ENCODE measurements around the gene USP35.
A peak's percentile ranks its signal among the peaks of the same experiment; 100 is the strongest.

The USP35 gene

GRCh38 chr11:78188286-78189173 lies at the start of gene USP35, which contains the start of gene KCTD21:
USP35 (plus strand) TSS chr11:78188919; CDS start chr11:78196246, 7,327 bp downstream.
KCTD21 (minus strand) TSS chr11:78188626; CDS start chr11:78174554, 14,072 bp downstream.
- peak; percentile 80 to 82 for DNase-seq (ENCODE audit: low read depth in 2 of 2)

GRCh38 chr11:78139422-78140391 lies 49.0 kb upstream of the USP35 start, which contains the start of gene ALG8:
ALG8 (minus strand) TSS chr11:78139626; CDS start chr11:78139588, 38 bp downstream.
- DNase-seq (ENCODE audit: low read depth in 2 of 2) = peak; percentile 95 to 96

GRCh38 chr11:78140392-78141077 lies 48.2 kb upstream of the USP35 start:
- DNase-seq (ENCODE audit: low read depth in 2 of 2) = no peak

GRCh38 chr11:78145511-78146025 lies 43.2 kb upstream of the USP35 start:
- DNase-seq (ENCODE audit: low read depth in 2 of 2) = no peak

GRCh38 chr11:78147807-78148206 lies 40.9 kb upstream of the USP35 start:
- no peak for DNase-seq (ENCODE audit: low read depth in 2 of 2)

GRCh38 chr11:78149646-78150045 lies 39.1 kb upstream of the USP35 start:
- DNase-seq (ENCODE audit: low read depth in 2 of 2) = no peak

- DNase-seq (ENCODE audit: low read depth in 2 of 2) = no peak
Observed at GRCh38 chr11:78150346-78150745, 38.4 kb upstream of the USP35 start.

GRCh38 chr11:78150754-78151153 lies 38.0 kb upstream of the USP35 start:
- no peak for DNase-seq (ENCODE audit: low read depth in 2 of 2)

GRCh38 chr11:78151804-78152203 lies 36.9 kb upstream of the USP35 start:
- no peak for DNase-seq (ENCODE audit: low read depth in 2 of 2)

GRCh38 chr11:78156127-78156844 lies 32.4 kb upstream of the USP35 start:
- no peak for DNase-seq (ENCODE audit: low read depth in 2 of 2)

- DNase-seq (ENCODE audit: low read depth in 2 of 2) = no peak
Observed at GRCh38 chr11:78158987-78159652, 29.6 kb upstream of the USP35 start.

GRCh38 chr11:78160557-78160956 lies 28.2 kb upstream of the USP35 start:
- DNase-seq (ENCODE audit: low read depth in 2 of 2) = no peak

GRCh38 chr11:78161346-78161745 lies 27.4 kb upstream of the USP35 start:
- no peak for DNase-seq (ENCODE audit: low read depth in 2 of 2)

GRCh38 chr11:78161962-78162371 lies 26.8 kb upstream of the USP35 start:
- DNase-seq (ENCODE audit: low read depth in 2 of 2) = no peak

- no peak for DNase-seq (ENCODE audit: low read depth in 2 of 2)
Observed at GRCh38 chr11:78163828-78164227, 24.9 kb upstream of the USP35 start.

- no peak for DNase-seq (ENCODE audit: low read depth in 2 of 2)
Observed at GRCh38 chr11:78164471-78164870, 24.2 kb upstream of the USP35 start.

GRCh38 chr11:78166855-78167469 lies 21.8 kb upstream of the USP35 start:
- no peak for DNase-seq (ENCODE audit: low read depth in 2 of 2)

GRCh38 chr11:78168539-78169477 lies 19.9 kb upstream of the USP35 start:
- no peak for DNase-seq (ENCODE audit: low read depth in 2 of 2)
